EH (cell line): ENCODE measurements around the gene PROZ.

ENCODE experiments used
- DNase-seq: peaks from one replicate; pipeline ENCODE4 v3.0.0-alpha.2; 2015; ENCODE audit warnings: low read depth

Gene PROZ

GRCh38 chr13:113119822-113120189 lies 38.6 kb upstream of the PROZ start:
- no peak for DNase-seq

DNA sequence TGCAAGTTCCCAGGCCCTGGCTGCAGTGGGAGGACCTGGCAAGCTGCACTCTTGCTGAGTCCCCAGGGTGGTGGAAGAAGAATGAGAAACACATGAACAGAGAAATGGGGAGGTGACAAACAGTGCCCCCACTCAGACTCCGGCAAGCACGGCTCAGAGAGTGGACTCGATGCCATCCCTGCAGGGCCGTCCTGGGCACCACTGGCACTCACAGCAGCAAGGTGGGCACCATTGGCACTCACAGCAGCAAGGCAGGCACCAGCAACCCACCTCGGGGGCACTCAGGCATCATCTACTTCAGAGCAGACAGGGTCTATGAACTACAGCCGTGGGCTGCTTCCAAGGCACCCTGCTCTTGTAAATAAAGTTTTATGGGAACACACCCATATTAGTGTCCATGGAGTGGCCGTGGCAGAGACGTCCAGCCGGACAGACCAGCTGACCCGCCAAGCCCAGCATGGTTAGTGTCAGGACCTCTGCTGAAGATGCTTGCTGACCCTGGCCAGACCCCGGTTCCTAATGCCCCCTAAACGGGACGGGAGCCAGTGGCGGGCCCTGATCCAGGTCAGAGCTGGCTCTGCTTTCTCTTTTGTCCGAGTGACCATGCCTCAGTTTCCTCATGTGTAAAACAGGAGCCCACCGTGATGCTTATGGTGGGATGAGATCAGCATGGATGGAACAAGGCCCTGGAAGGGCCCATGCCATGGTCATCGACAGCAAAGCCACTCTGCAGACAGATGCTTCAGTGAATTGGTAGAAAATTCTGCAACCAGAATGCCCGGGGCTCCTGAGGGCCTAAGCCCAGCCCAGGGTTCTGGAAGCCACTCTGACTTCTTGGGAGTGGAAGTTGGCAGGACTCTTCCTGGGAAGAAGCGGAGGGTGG lies 37.9 kb upstream of the PROZ start:
- no peak for DNase-seq

GRCh38 chr13:113121183-113121927 lies 37.1 kb upstream of the PROZ start:
- no peak for DNase-seq

DNA sequence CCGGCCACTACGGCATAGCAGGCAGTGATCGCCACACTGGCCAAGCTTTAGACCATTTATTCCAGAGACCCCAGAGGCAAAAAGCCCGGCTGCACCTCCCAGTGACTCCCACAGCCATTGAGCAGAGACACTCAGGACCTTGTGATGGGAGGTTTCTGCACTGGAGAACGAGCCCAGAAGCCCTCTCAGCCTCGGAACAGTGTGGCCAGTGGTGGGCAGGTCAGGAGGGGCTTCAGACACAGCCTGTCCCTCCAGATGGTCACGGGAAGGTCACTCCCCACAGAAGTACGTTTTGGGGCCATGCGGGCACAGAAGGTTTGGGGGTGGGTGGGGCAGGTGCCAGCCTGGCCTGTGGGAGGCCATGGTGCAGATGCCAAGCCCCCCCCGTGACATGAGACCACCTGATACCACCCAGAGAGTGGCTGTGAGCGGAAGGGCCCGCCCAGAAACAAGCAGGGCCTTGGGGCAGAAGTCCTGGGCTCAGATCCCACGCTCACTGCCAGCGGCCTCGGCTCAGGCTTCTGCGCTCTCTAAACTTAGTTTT lies 36.4 kb upstream of the PROZ start:
- DNase-seq: no peak

DNA sequence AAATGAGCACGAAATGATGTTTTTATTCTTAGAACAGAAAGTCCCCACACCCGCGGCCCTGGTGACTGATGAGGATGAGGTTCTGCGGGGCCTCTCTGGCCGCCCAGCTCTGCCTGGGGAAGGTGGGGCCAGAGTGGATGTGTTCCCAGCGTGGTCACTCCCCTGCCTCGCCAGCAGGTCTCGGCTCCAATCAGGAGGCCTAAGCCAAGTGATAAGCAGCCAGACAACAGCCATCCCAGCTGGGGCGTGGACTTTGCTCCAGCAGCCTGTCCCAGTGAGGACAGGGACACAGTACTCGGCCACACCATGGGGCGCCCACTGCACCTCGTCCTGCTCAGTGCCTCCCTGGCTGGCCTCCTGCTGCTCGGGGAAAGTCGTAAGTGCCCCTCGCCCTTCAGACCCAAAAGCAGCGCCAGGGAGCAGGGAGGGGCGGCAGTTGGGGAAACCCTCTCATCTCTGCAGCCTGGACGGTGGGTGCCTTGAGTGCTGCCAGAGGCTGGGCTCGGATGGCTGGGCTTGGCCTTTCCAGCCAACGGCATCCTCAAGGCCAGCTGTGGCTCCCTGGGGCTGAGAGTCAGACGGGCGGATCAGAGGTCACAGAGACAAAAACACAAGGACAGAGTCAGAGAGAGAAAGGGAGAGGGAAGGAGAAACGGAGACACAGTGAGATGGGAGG lies 35.8 kb upstream of the PROZ start, which contains the start of gene F10:
TSS of gene F10 (plus strand) at position 250 of the 676 bp plus-strand sequence. CDS start at position 307, 57 bp downstream.
- peak; percentile 85 for DNase-seq

DNA sequence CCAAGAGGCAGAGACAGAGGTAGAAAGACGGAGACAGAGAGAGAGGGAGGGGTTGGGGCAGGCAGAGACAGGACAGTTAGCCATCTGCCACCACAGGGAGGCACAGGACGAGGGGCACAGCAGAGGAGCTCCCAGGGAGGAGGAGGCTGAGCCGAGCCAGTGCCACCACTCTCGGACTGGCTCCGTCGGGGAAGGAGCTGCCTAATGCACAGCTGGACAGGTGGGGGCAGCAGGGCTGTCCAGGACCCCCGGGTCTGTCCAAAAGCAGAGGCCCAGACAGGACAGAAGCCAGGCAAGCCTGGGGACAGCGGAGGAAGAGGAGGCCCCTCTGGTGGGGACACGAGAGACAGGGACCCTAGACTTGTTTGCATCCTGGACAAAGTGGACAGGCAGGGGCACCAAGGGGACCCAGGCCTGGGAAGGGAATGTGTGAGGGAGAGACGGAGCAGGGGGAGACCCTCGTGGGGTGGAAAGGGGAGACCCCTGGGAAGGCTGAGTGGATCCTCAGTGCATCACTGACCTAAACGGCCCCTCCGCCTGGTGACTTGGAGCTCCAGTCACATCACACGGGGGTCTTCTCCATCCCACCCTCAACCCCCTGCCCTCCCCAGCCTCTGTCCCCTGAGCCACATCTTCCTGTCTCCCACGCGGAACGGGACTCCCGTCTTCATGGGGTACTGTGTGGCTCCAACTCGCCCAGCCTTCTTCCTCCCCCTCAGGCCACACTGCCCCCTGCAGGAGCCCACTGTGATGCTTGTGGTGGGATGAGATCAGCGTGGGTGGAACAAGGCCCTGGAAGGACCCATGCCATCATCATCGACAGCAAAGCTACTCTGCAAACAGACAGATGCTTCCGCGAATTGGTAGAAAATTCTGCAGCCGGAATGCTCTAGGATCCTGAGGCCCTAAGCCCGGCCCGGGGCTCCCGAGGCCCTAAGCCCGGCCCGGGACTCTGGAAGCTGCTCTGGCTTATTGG lies 34.9 kb upstream of the PROZ start:
- peak; percentile 14 for DNase-seq

- no peak for DNase-seq
Observed at GRCh38 chr13:113124211-113124970, 34.1 kb upstream of the PROZ start.

- no peak for DNase-seq
Observed at GRCh38 chr13:113125506-113126264, 32.8 kb upstream of the PROZ start.

DNA sequence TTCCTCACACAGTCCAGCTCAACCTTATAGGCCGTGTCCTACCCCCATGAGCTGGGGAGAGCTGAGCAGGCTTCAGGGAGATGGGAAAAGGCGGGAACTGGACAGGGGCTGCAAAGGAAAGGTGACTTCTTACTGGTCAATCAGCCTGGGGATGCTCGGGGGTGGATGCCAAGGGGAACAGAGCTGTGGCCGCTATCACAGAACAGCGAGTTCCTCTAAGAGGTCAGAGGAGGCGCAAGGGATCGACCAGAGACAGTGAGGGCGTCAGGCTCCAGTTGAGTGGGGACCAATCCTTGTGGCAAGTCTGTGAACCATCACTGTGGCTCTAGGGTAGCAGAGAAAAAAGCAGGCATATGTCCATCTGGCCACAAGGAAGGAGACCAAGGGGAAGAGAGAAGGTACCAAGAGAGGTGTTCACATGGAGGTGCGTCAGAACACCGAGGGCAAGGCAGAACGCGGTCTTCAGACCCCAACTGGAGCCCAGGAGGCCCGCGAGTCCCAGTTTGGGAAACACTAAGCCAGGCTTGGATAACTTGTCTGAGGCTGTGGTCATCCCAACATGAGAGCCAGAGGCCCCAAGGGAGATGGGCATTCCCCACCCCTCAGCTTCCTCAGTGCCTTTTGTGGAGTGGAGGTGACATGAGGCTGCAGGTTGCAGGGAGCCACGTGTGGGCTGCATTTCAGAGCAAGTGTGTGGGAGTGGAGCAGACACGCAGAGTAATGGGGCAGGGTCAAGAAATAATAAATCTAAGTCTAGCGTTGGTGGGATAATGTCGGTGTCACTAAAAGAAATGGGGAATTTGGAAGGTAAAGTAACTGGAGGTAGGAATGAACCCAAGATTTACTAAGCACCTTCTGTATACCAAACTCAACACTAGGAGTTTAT lies 31.9 kb upstream of the PROZ start:
- DNase-seq: no peak

DNA sequence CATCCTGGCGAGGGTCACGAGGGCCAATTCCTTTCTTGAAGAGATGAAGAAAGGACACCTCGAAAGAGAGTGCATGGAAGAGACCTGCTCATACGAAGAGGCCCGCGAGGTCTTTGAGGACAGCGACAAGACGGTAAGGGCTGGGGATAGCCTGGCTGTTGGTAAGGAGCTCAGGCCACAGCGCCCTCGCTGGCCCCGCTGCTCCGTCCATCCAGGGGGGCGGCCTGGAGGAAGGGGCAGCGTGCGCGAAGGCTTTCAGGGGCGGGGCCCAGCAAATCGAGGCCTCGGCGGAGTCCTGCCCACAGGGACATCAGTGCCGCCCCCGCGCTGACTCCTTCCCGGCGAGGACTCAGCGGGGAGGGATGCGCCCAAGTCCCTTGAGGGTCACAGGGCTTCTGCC lies 29.0 kb upstream of the PROZ start:
- DNase-seq: no peak

DNA sequence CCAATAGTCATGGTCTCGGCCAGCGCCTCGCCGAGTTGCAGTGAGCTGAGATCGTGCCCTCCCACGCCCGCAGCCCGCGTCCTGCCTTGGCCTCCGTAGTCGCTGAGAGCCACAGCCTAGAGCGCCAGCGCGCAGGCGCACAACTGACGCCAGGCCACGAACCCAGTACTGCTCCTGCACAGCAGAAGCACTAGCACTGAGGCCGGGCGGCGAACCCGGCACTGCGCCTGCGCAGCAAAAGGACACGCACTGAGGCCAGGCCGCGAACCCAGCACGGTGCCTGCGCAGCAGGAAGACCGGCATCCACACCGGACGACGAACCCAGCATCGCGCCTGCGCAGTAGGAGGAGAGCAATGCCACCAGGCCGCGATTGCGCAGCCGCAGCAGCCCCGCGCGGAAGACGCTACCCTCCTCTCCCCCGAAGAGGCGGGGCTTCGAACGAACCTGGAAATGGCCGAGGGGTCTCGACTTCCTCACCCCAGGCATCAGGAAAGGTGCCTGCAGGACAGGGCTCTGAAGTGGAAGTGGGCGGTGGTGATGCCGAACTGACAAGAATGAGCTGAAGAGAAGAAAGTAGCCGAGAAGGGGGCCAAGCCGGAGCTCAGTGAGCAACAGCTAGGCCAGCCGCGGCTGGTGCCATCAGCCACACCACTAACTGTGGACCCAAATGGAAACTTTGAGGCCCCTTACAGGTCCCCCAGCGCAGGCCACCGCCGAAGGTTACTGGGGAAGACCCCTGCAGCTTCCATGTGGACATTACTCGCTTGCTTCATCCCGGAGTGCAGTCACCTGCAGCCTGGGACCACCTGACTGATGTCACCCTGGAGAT lies 28.3 kb upstream of the PROZ start:
- no peak for DNase-seq

GRCh38 chr13:113135281-113135760 lies 23.1 kb upstream of the PROZ start:
- DNase-seq: no peak

GRCh38 chr13:113137691-113138298 lies 20.7 kb upstream of the PROZ start:
- DNase-seq: no peak

DNA sequence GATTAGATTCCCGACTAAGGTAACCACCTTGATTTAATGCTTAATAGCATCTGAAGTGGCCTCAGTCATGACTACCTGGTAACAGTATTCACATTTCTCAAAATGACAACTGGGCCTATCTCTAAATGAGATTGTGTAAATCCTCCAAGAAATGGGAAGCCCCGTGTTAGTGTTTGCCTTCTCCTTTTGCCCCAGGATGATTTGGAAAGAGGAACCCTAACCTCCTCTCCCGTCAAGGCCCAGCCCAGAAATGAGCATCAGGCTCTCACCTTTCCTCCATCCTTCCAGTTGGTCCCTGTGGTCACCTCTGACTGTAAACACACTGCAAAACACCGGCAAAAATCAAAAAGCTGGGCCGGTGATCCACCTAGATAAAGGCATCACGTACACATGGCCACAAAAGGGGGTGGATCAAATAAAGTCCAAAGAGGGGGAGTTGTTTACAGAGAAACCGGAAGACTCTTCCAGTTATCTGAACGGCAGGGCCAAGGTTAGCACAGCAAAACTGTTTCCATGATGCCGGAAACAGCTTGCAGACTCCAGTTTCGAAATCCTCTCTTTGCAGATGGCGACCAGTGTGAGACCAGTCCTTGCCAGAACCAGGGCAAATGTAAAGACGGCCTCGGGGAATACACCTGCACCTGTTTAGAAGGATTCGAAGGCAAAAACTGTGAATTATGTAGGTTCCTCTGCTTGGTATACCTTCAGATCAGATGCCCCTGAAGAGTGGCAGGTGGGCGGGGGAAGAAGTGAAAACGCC lies 19.5 kb upstream of the PROZ start:
- no peak for DNase-seq

DNA sequence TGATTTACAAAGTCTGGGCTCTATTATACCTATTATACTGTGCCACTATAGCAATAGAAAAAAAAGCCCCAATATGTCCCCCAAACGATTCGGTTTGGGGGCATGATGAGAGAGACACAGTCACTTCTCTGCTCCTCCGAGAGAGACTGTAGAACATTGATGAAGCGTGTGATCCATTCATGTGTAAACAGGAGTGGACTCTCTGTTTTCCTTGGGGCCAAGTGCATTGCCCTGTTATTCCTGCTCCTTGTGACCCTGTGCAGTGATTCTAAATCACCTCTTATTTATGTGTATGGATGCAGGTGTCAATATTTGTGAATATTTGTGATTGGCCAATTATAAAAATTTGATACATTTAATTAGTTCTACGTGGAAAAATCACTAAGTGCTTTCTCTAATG lies 18.9 kb upstream of the PROZ start:
- DNase-seq: no peak
